GM10266 (cell line): ENCODE measurements around the gene LAMTOR2.
A peak's percentile ranks its signal among the peaks of the same experiment; 100 is the strongest.

Experiments used
- DNase-seq: peaks from one replicate; pipeline ENCODE4 v3.0.0; 2012; ENCODE audit errors: extremely low spot score
- CTCF ChIP-seq: IDR thresholded peaks from 2 replicates; pipeline ENCODE4 v1.5.1; 2012; ENCODE audit warnings: mild to moderate bottlenecking, low read depth; ENCODE audit not compliant: control insufficient read depth, insufficient read depth; ENCODE audit errors: missing control alignments

The LAMTOR2 gene

GRCh38 chr1:156019946-156020292 lies 34.7 kb upstream of the LAMTOR2 start:
- TF ChIP-seq CTCF, result no peak
- no peak for DNase-seq

GRCh38 chr1:156020293-156021092 lies 34.1 kb upstream of the LAMTOR2 start, which contains the start of gene SSR2:
Gene SSR2, minus strand, starts transcription at chr1:156020951. Its CDS starts 784 bp downstream, at chr1:156020167.
- no peak for TF ChIP-seq CTCF
- peak; percentile 93 for DNase-seq

GRCh38 chr1:156021093-156021428 lies 33.5 kb upstream of the LAMTOR2 start:
- DNase-seq, result no peak
- no peak for TF ChIP-seq CTCF

- no peak for TF ChIP-seq CTCF
- no peak for DNase-seq
Observed at GRCh38 chr1:156021954-156022353, 32.6 kb upstream of the LAMTOR2 start.

GRCh38 chr1:156024801-156025200 lies 29.8 kb upstream of the LAMTOR2 start:
- no peak for DNase-seq
- no peak for TF ChIP-seq CTCF

- peak; percentile 73 for TF ChIP-seq CTCF
- DNase-seq, result peak; percentile 64
Observed at GRCh38 chr1:156025876-156026275, 28.7 kb upstream of the LAMTOR2 start.

GRCh38 chr1:156026588-156026987 lies 28.0 kb upstream of the LAMTOR2 start:
- no peak for DNase-seq
- TF ChIP-seq CTCF, result no peak
